ENCODE results near the gene PLCH1. TPM values are rescaled to one million over a fixed set of nuclear protein-coding genes. Genes with fewer than 3 reads are reported as not detected.

The PLCH1 gene
- polyA plus RNA-seq, 1 donor (not counting 4 experiments of a cell fraction or from before 2014, with no cell fraction given): 0.05 TPM

- Histone ChIP-seq H3K36me3 (ENCODE audit: control insufficient read depth in 2 of 2, extremely low read depth in 1 of 2, insufficient read depth in 2 of 2, low read length in 2 of 2) (no peaks in the 10 kb centered on the region), H2AFZ (ENCODE audit: control insufficient read depth, low read length) (no peak overlapping the region), H3K4me3 (ENCODE audit: control insufficient read depth in 2 of 3, extremely low read depth in 1 of 3, insufficient read depth in 2 of 3, low read depth in 1 of 3, low read length in 3 of 3) (no peak overlapping the region), H3K4me1 (ENCODE audit: control insufficient read depth, extremely low read depth, insufficient read depth, low read length) (peaks cover 24% of the 10 kb centered on the region), H3K9me1 (ENCODE audit: control insufficient read depth, extremely low read depth, insufficient read depth, low read length) (no peaks in the 10 kb centered on the region), H4K20me1 (ENCODE audit: control insufficient read depth, extremely low read depth, insufficient read depth, low read length) (no peaks in the 10 kb centered on the region), H3K27me3 (ENCODE audit: control insufficient read depth, extremely low read depth, insufficient read depth, low read length) (no peaks in the 10 kb centered on the region), H3K9ac (ENCODE audit: control insufficient read depth, extremely low read depth, insufficient read depth, low read length) (no peak overlapping the region), H3K9me3 (ENCODE audit: control insufficient read depth, low read depth, low read length) (peaks cover 1% of the 10 kb centered on the region), H3K79me2 (ENCODE audit: control insufficient read depth, insufficient read depth, low read length) (no peaks in the 10 kb centered on the region), H3K27ac (ENCODE audit: control insufficient read depth, insufficient read depth, low read length) (no peak overlapping the region), H3K4me2 (ENCODE audit: control insufficient read depth, extremely low read depth, insufficient read depth, low read depth, low read length) (no peak overlapping the region)
- dilution Hi-C loops (cut with MboI; ENCODE audit: extremely low pct_ligation_motif_present, low sequenced_read_pairs): no loop called here
- no peak for FAIRE-seq
- TF ChIP-seq EZH2 (IDR thresholded peaks at IDR 0.05; ENCODE audit: low read length): no peak
- TF ChIP-seq, protein P1, sequence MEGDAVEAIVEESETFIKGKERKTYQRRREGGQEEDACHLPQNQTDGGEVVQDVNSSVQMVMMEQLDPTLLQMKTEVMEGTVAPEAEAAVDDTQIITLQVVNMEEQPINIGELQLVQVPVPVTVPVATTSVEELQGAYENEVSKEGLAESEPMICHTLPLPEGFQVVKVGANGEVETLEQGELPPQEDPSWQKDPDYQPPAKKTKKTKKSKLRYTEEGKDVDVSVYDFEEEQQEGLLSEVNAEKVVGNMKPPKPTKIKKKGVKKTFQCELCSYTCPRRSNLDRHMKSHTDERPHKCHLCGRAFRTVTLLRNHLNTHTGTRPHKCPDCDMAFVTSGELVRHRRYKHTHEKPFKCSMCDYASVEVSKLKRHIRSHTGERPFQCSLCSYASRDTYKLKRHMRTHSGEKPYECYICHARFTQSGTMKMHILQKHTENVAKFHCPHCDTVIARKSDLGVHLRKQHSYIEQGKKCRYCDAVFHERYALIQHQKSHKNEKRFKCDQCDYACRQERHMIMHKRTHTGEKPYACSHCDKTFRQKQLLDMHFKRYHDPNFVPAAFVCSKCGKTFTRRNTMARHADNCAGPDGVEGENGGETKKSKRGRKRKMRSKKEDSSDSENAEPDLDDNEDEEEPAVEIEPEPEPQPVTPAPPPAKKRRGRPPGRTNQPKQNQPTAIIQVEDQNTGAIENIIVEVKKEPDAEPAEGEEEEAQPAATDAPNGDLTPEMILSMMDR (optimal IDR thresholded peaks at IDR 0.05 in 1 of 3, IDR thresholded peaks at IDR 0.05 in 1 of 3, conservative IDR thresholded peaks at IDR 0.05 in 1 of 3; ENCODE audit: extremely low read depth in 1 of 3, insufficient read depth in 2 of 3, low read length in 3 of 3): no peak
- no peak for DNase-seq (ENCODE audit: low read depth, low spot score)
Observed at GRCh38 chr3:155420406-155420805, 324.5 kb downstream of the PLCH1 start.

DNA sequence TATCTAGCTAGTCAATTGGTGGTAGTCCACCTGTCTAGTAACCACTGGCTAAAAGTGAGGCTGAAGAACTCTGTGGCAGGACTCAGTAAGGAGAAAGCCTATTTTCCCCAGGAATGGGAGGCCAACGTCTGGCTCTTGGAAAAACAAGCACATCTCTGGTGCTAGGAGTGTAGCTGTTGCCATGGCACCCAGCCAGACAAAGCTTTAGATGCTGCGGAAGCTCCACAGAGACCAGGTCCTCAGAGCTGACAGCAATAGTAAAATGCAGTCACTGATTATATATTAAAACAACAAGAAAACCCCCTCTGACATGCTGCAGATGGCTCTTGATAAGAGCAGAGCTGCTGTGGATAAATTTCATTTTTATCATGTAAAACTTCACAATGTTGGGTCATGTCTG lies 326.5 kb downstream of the PLCH1 start:
- no peak overlapping the region for H3K9ac ChIP-seq (ENCODE audit: control insufficient read depth, extremely low read depth, insufficient read depth, low read length)
- H3K4me1 ChIP-seq (ENCODE audit: control insufficient read depth, extremely low read depth, insufficient read depth, low read length): peaks cover 17% of the 10 kb centered on the region
- no peak overlapping the region for H3K4me3 ChIP-seq (ENCODE audit: control insufficient read depth in 2 of 3, extremely low read depth in 1 of 3, insufficient read depth in 2 of 3, low read depth in 1 of 3, low read length in 3 of 3)
- dilution Hi-C loops (cut with MboI; ENCODE audit: extremely low pct_ligation_motif_present, low sequenced_read_pairs): no loop called here
- H3K79me2 ChIP-seq (ENCODE audit: control insufficient read depth, insufficient read depth, low read length): no peaks in the 10 kb centered on the region
- no peaks in the 10 kb centered on the region for H3K27me3 ChIP-seq (ENCODE audit: control insufficient read depth, extremely low read depth, insufficient read depth, low read length)
- no peaks in the 10 kb centered on the region for H4K20me1 ChIP-seq (ENCODE audit: control insufficient read depth, extremely low read depth, insufficient read depth, low read length)
- peaks cover 1% of the 10 kb centered on the region for H3K9me3 ChIP-seq (ENCODE audit: control insufficient read depth, low read depth, low read length)
- no peak for FAIRE-seq
- H3K27ac ChIP-seq (ENCODE audit: control insufficient read depth, insufficient read depth, low read length): no peak overlapping the region
- DNase-seq (ENCODE audit: low read depth, low spot score): no peak
- H3K36me3 ChIP-seq (ENCODE audit: control insufficient read depth in 2 of 2, extremely low read depth in 1 of 2, insufficient read depth in 2 of 2, low read length in 2 of 2): no peaks in the 10 kb centered on the region
- no peak overlapping the region for H2AFZ ChIP-seq (ENCODE audit: control insufficient read depth, low read length)
- no peaks in the 10 kb centered on the region for H3K9me1 ChIP-seq (ENCODE audit: control insufficient read depth, extremely low read depth, insufficient read depth, low read length)
- TF ChIP-seq, protein P1 (optimal IDR thresholded peaks at IDR 0.05 in 1 of 3, IDR thresholded peaks at IDR 0.05 in 1 of 3, conservative IDR thresholded peaks at IDR 0.05 in 1 of 3; ENCODE audit: extremely low read depth in 1 of 3, insufficient read depth in 2 of 3, low read length in 3 of 3): no peak
- no peak for TF ChIP-seq EZH2 (IDR thresholded peaks at IDR 0.05; ENCODE audit: low read length)
- no peak overlapping the region for H3K4me2 ChIP-seq (ENCODE audit: control insufficient read depth, extremely low read depth, insufficient read depth, low read depth, low read length)
